Left lung (tissue), 14 donors: ENCODE measurements around the gene CHPF2. TPM values are rescaled to one million over a fixed set of nuclear protein-coding genes. Genes with fewer than 3 reads are reported as not detected.
A peak's percentile ranks its signal among the peaks of the same experiment; 100 is the strongest.

Source experiments
- ATAC-seq: fragments of 200-7000 bp; cut with Tn5 transposase; one replicate; pipeline ENCODE4 v1.9.1; 2020; ENCODE audit warnings: moderate library complexity
- DNase-seq, 4 donors: peaks; one replicate each; pipeline ENCODE4 v3.0.0-alpha.2; 2013 to 2020
- H3K27ac ChIP-seq, 2 donors: fragments of 200-600 bp; sonication (generic) in 1 of 2; one replicate each; pipeline versions ENCODE4 v1.5.0 to v1.8.0; 2020 to 2021
- H3K27me3 ChIP-seq, 2 donors: fragments of 200-600 bp; sonication (generic) in 1 of 2; one replicate each; pipeline versions ENCODE4 v1.5.0 to v1.8.0; 2020 to 2021
- H3K36me3 ChIP-seq, 2 donors: fragments of 200-600 bp; sonication (generic) in 1 of 2; one replicate each; pipeline versions ENCODE4 v1.5.0 to v1.8.0; 2020 to 2021
- H3K4me1 ChIP-seq, 2 donors: fragments of 200-600 bp; one replicate each; pipeline ENCODE4 v1.8.0; 2021
- H3K4me3 ChIP-seq, 2 donors: fragments of 200-600 bp; sonication (generic) in 1 of 2; one replicate each; pipeline versions ENCODE4 v1.5.0 to v1.8.0; 2020 to 2021; ENCODE audit warnings: mild to moderate bottlenecking in 1 of 2
- H3K9me3 ChIP-seq, 2 donors: fragments of 200-600 bp; sonication (generic) in 1 of 2; one replicate each; pipeline versions ENCODE4 v1.5.0 to v1.8.0; 2020 to 2021
- intact Hi-C, 2 donors: fragments of 100-400 bp; cut with DNase I; formaldehyde crosslinking; loops; one replicate each; pipeline versions ENCODE4 v1.11.2 to v1.14.2; 2022
- long read RNA-seq, 12 donors: library from polyadenylated mRNA in 2 of 12; unstranded in 2 of 12; transcript quantifications; one replicate each; pipeline ENCODE4 v2.0.0 and lab custom pipeline, GENCODE V29; 2019 to 2026
- polyA plus RNA-seq, 6 donors: library from polyadenylated mRNA; unstranded; fragments of 120-200 nt; gene quantifications; one replicate each; pipeline ENCODE4 v1.2.1, GENCODE V29; 2013; ENCODE audit not compliant: insufficient read length in 6 of 6
- total RNA-seq, 2 donors: library from RNA; stranded (reverse); fragmentation: NEBNext Ultra II Directional; extraction: Animal tissue kit (Norgen Biotek cat#: 25700); gene quantifications; one replicate each; pipeline ENCODE4 v1.2.1, GENCODE V29; 2021
- TF ChIP-seq, protein P1 (sequence below), 2 donors: fragments of 200-600 bp; sonication (generic) in 1 of 2; IDR thresholded peaks; one replicate each; pipeline versions ENCODE4 v1.5.0 to v1.8.0; 2021; ENCODE audit warnings: antibody characterized with exemption in 2 of 2
- donor health status: DM: no; HTN: yes; CAD: no.
- donor health status: DM: no; HTN: no; CAD: no.

CHPF2 gene, protein sequence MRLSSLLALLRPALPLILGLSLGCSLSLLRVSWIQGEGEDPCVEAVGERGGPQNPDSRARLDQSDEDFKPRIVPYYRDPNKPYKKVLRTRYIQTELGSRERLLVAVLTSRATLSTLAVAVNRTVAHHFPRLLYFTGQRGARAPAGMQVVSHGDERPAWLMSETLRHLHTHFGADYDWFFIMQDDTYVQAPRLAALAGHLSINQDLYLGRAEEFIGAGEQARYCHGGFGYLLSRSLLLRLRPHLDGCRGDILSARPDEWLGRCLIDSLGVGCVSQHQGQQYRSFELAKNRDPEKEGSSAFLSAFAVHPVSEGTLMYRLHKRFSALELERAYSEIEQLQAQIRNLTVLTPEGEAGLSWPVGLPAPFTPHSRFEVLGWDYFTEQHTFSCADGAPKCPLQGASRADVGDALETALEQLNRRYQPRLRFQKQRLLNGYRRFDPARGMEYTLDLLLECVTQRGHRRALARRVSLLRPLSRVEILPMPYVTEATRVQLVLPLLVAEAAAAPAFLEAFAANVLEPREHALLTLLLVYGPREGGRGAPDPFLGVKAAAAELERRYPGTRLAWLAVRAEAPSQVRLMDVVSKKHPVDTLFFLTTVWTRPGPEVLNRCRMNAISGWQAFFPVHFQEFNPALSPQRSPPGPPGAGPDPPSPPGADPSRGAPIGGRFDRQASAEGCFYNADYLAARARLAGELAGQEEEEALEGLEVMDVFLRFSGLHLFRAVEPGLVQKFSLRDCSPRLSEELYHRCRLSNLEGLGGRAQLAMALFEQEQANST
- total RNA-seq (10 to 100 TPM; 44.0 to 53.8 TPM), polyA plus RNA-seq (10 to 100 TPM; 18.1 to 30.9 (median 21.5) TPM)
- long read RNA-seq, donor 1, transcript CHPF2-201 (4 exons, 3,978 nt), result major isoform, 5 of 5 reads
- long read RNA-seq, donor 1, partial matches to known transcripts, result 0 of 5 reads
- long read RNA-seq, donor 1, other reads (novel, unspliced or antisense), result 0 of 5 reads
- long read RNA-seq, donor 2, partial matches to known transcripts, result 5 of 7 reads
- long read RNA-seq, donor 2, other reads (novel, unspliced or antisense), result 0 of 7 reads
- long read RNA-seq, donor 3, partial matches to known transcripts, result 0 of 3 reads
- long read RNA-seq, donor 3, other reads (novel, unspliced or antisense), result 0 of 3 reads
- long read RNA-seq, donor 4, partial matches to known transcripts, result 1 of 2 reads
- long read RNA-seq, donor 4, other reads (novel, unspliced or antisense), result 0 of 2 reads
- long read RNA-seq, donor 5, partial matches to known transcripts, result 31 of 67 reads
- long read RNA-seq, donor 5, other reads (novel, unspliced or antisense), result 35 of 67 reads
- long read RNA-seq, donor 6, partial matches to known transcripts, result 0 of 1 reads
- long read RNA-seq, donor 6, other reads (novel, unspliced or antisense), result 0 of 1 reads
- long read RNA-seq, donor 7, partial matches to known transcripts, result 0 of 1 reads
- long read RNA-seq, donor 7, other reads (novel, unspliced or antisense), result 0 of 1 reads
- long read RNA-seq, donor 8, partial matches to known transcripts, result 0 of 4 reads
- long read RNA-seq, donor 8, other reads (novel, unspliced or antisense), result 0 of 4 reads
- long read RNA-seq, donor 9, result 0 reads
- long read RNA-seq, donor 10, partial matches to known transcripts, result 1 of 1 reads
- long read RNA-seq, donor 10, other reads (novel, unspliced or antisense), result 0 of 1 reads
- long read RNA-seq, donor 11, partial matches to known transcripts, result 0 of 2 reads
- long read RNA-seq, donor 11, other reads (novel, unspliced or antisense), result 0 of 2 reads
- long read RNA-seq, donor 12, partial matches to known transcripts, result 0 of 2 reads
- long read RNA-seq, donor 12, other reads (novel, unspliced or antisense), result 0 of 2 reads

DNA sequence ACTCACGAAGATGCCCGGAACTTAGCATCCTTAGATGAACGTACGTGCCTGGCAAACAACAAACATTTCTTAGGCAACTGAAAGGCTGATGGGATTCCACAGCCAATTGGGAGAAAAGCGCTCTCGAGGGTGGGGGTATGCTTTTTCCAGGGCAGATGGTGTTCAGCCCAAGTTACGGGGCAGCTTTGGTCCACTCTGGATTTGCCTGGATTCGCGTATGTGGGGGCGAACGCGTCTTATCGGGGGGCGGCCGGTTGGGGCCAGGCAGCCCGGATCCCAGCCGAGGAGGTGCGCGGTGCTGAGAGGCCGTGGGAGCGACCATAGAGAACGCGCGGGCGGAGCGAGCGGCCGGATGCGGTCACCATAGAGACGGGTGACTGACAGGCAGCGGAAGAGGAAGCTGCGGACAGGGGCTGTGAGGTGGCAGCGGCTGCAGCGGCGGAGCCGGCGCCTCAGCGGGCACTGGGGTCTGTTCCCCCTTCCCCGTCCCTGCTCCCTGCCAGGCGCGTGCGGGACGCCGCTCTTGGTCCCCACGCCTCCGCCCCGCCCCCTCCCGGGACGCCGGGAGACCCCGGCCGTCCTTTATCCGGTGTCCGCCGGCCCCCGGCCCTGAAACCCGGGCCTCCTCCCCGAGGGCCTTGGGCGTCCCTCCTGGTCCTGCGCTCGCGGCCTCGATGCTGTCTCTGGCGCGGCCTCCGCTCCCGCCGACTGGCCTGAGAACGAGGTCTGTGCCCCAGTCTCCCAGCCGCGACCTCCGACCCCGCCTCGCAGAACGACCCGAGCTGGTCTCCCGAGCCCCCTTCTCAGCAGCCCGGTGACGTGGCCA is at the start of gene CHPF2:
TSS of gene CHPF2 (plus strand) at position 393 of the 826 bp plus-strand sequence. CDS start 1,529 bp downstream, outside the sequence.
- peaks cover 0 to 28% of the 10 kb centered on the region in 2 donors for H3K36me3 ChIP-seq
- peak; percentile 82 to 99 (median 90) for DNase-seq
- TF ChIP-seq, protein P1, sequence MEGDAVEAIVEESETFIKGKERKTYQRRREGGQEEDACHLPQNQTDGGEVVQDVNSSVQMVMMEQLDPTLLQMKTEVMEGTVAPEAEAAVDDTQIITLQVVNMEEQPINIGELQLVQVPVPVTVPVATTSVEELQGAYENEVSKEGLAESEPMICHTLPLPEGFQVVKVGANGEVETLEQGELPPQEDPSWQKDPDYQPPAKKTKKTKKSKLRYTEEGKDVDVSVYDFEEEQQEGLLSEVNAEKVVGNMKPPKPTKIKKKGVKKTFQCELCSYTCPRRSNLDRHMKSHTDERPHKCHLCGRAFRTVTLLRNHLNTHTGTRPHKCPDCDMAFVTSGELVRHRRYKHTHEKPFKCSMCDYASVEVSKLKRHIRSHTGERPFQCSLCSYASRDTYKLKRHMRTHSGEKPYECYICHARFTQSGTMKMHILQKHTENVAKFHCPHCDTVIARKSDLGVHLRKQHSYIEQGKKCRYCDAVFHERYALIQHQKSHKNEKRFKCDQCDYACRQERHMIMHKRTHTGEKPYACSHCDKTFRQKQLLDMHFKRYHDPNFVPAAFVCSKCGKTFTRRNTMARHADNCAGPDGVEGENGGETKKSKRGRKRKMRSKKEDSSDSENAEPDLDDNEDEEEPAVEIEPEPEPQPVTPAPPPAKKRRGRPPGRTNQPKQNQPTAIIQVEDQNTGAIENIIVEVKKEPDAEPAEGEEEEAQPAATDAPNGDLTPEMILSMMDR (IDR thresholded peaks at IDR 0.05), result no peak

DNA sequence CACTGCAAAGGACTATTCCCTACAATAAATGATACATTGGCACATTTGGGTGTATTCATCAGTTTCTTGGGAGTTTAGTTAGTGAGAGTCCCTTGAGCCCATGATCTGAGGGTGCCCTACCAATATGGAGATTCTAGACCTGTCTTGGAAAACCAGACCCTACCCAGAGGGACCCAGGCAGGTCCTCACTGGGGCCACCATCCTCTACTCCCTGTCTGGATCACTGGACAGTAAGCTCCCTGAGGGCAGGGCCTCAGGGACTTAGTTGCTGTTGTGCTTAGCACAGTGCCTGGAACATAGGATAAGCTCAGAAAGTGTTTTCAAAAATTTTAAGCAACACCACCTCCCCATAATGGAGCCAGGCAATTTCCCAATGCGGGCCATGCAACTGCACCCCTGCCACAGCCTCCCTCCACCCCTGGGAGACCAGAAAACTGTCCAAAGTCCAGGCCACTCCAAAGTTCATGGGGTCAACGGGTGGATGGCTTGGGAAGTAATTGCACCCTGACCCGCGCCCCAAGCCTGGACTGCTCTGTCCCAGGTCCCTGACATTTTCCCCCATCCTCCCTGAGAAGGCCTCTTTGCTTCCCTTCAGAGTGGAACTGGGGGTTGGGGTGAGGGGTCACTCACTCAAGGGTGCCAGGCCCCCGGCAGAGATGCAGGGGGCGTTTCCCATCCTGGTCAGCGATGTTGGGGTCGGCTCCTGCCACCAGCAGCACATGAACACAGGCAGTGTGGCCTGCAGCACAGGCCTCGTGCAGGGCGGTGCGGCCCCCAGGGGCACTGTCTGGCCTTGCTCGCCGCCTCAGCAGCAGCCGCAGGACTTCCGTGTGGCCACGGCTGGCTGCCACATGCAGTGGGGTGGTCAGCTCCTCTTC is 46.3 kb upstream of the CHPF2 start:
- ATAC-seq (no peak), DNase-seq (peak in 1 of 4 donors; percentile 16)
- intact Hi-C loops, result no loop called here
- H3K9me3 ChIP-seq, result no peaks in the 10 kb centered on the region
- H3K27me3 ChIP-seq, result peaks cover 0 to 11% of the 10 kb centered on the region in 2 donors
- no peaks in the 10 kb centered on the region for H3K4me1 ChIP-seq
- TF ChIP-seq, protein P1 (IDR thresholded peaks at IDR 0.05), result no peak
- no peaks in the 10 kb centered on the region for H3K36me3 ChIP-seq
- no peak overlapping the region for H3K4me3 ChIP-seq
- no peak overlapping the region for H3K27ac ChIP-seq

More for the DNA sequence above, at the start of gene CHPF2:
- peak within 1 kb of the TSS; percentile 73 to 89 for H3K27ac ChIP-seq
- no peaks in the 10 kb centered on the region for H3K27me3 ChIP-seq
- peak within 1 kb of the TSS; percentile 98 for H3K4me3 ChIP-seq
- intact Hi-C loops, result no loop called here
- H3K9me3 ChIP-seq, result no peaks in the 10 kb centered on the region
- ATAC-seq, result peak; percentile 97
- peaks cover 2 to 34% of the 10 kb centered on the region in 2 donors for H3K4me1 ChIP-seq

DNA sequence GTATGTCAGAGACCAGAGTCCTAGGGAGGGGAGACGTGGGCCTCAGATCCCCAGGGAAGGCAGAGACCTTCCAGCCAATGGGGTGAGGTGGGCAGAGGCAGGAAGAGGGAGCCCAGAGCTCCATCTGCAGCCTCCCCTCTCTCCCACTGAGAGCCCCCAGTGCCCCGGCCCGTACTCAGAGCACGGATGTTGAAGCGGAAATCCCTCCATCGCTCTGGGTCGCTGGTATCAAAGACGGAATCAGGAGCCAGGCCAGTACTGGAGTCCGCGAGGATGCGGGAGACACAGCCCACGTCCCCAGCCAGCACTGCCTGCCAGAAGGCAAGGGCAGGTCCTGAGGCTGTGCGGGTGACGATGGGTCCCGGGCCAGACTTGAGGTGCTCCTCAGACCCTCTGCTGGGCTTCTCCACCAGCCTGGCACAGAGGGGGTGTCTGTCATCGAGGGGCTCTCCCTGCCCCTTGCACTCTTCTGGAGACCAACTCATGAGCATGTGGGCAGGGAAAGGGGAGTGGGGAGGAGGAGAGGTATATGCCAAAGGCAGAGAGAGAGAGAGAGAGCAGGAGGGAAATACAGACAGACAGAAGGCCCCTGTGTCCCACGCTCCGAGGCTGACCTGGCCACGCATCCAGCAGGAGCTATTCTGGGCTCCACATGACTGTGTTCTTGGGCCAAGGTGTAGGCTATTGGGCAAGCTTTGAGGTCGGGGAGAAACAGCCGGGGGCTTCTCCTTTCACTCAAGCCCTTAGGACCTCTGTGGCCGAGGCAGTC is 45.5 kb upstream of the CHPF2 start, which contains the start of gene ASB10:
TSS of gene ASB10 (minus strand) at position 611 of the 769 bp plus-strand sequence. CDS start at position 491, 120 bp downstream.
- peaks cover 0 to 9% of the 10 kb centered on the region in 2 donors for H3K27me3 ChIP-seq
- H3K4me1 ChIP-seq, result no peaks in the 10 kb centered on the region
- ATAC-seq, result no peak
- no peaks in the 10 kb centered on the region for H3K9me3 ChIP-seq
- no peaks in the 10 kb centered on the region for H3K36me3 ChIP-seq
- TF ChIP-seq, protein P1 (IDR thresholded peaks at IDR 0.05), result no peak
- H3K27ac ChIP-seq, result no peak within 1 kb of the TSS
- no peak for DNase-seq
- intact Hi-C loops, result no loop called here
- H3K4me3 ChIP-seq, result no peak within 1 kb of the TSS
